HG03139 (cell line): ENCODE measurements around the gene MXD4.
"Not testable (repeated sequence)": the region's sequence is repeated elsewhere in the genome, so short reads cannot be mapped to it uniquely, and the experiment has no call there.

Experiments
- ATAC-seq: cut with Tn5 transposase; IDR thresholded peaks from one replicate; pipeline ENCODE4 v1.9.1; 2021; ENCODE audit not compliant: unreplicated experiment

Gene MXD4

DNA sequence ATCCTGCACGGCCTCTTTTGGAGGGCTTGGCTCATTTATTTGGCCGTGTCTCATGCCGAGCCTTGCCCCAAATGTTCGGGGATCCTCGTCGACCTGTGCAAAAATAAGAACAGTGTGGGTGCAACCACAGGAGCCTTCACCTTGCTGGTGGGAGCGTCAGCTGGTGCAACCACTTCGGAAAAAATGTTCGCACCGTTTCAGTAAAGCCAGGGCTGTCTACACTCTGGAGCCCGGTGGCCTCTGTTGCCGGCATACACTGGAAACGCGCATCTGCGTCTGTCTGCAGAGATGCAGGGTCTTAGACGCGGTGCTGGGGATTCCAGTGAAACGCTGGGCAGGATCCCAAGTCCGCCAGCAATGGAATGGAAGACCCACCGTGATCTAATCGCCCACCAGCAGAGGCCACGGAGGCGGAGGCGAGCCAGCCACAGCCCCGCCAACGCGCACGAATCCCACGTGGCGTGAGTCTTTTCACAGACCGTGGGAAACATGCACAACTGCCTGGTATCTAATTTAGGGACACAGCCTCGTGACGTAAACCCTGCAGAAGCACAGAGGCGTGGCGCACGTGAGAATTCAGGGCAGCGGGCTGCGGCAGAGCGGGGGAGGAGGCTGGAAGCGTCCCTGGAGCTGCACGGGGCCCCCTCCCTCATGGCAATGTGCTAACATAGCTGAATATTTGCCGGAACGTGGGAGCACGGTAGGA lies 13.8 kb upstream of the MXD4 start:
- no peak for ATAC-seq

DNA sequence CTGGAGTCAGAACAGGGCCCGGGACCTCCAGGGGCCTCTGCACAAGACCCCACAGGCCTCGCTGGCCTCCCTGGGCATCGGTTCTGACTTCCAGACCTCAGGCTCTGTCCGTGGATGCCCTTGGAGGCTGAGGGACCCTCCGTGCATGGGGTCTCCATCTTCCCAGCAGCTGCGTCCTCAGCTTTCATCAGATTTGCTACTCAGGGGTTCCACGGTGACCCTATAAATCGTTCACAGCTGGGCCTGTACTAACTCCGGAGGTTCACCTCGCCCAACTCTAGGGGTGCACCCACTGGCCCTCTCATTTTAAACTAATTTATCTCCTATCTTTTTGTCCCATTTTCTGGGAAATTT lies 13.1 kb upstream of the MXD4 start:
- ATAC-seq = not testable (repeated sequence)

DNA sequence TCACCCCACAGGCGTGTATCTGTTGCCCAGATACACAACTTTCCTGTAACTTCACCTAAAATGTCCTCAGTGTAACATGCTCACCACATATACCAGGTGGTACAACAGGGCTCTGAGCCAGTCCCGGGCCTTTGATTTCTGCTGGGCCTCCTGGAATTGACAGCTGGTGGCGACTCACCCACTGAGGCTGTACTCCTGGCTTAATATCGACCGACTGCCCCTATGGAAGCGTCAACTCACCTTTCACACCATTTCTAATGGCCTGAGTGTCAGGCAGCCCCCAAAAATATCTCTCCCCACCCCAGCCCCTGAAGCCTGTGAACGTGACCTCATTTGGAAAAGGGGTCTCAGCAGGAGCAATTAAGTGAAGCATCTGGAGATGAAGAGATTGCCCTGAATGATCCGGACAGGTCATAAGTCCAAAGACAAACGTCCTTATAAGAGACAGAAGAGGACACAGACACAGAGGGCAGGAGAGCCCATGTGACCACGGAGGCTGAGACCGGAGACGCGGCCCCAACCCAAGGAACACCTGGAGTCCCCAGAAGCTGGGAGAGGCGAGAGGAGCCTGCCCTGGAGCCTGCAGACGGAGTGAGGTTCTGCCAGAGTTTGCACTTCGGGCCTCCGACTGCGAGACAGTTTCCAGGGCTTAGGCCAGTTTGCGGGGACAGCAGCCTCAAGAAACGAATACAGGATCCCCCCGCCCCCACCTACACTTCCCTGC lies 12.6 kb upstream of the MXD4 start:
- ATAC-seq = no peak

DNA sequence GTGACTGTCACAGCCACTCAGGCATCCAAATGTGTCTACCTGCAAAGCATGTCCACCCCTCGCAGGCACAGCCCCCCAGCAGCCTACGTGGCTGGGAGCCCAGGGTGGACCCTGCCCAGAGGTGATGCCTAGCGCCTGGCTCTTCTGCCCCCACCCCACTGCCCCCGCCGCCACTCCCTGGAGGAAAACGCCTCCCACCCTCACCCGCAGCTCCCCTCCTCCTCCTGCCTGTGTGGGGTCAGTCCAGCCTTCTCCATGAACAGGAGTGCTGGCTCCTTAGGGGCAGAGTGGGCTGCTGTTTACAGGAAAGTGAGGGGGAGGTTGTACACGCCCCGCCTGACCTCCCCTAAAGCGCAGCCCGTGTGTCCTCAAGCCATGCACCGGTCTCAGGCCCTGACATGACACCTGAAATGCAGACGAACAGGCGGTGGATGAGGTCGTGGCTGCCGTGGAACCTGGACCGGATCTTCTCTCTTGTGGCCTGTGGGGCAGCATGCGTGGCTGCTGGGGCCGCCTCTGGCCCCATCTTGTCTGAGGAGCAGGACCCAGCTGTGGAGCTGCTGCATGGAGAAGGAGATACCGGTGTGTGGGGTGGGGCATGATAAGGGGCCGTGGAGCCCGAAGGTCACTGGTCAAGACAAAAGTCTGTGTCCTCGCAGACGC lies 11.9 kb upstream of the MXD4 start:
- no peak for ATAC-seq

DNA sequence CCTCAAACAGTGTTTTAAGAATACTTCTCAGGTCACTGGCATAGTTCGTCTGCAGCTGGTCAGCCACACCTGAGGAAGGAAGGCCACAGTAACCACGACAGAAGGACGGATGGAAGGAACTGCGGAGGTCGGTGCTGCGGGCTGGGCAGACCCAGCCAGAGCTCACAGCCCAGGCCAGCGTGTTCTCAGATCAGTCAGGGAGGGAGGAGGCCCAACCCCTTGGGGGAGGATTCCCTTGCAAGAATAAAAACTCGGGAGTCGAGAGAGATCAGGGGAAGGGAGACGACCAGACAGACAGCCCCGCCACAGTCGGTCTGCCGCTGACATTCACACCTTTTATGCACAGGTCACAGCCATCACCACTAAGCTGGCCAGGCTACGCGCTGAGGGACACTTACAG lies 11.3 kb upstream of the MXD4 start:
- no peak for ATAC-seq

DNA sequence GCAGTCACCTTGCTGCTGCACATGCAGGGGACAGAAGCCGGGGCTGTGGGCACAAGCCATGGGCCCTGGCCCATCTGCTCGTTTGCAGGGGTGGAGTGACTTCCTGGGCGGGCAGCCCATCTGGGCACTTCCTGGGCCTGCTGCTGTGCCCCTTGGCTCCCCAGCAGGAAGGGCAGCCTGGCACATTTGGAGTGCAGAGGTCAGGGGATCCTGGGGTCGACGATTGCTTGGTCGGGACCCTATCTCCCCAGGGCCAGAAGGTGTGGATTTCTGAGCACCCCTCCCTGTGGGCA lies 10.9 kb upstream of the MXD4 start:
- ATAC-seq = no peak

DNA sequence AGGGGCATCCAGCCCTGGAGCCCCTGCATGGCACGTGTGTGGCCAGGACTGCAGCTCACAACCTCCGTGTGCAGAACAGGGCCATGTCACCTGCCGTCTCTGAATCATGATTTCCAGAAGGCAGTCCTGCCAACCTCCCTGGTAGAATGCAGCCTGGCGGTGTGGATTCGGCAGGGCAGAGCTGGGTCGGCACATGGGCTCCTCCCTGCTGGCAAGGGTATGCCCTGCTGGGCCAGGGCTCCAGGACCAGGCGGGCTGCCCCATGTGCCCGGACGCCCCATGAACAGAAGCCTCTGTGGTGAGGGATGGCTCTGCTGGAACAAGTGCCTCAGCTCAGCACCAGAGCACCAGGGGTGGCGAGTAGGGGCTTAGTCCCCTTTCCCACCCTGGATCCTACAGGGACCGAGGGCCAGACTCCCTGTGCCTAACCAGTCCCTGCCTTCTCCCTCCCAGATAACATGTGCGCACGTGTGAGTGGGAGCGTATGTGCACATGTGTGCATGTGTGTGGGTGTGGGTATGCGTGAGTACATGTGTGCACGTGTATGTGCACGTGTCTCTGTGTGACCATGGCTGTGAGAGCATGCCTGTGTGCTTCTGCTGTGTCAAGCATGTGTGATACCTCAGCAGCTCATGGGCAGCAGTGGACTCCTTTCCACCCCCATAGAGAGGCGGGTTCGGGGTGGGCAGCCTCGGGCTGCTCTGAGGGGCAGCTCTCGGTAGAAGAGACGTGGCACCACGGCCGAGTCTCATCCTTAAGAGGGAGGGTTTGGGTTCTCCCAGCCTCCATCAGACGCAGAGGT lies 10.3 kb upstream of the MXD4 start:
- no peak for ATAC-seq

DNA sequence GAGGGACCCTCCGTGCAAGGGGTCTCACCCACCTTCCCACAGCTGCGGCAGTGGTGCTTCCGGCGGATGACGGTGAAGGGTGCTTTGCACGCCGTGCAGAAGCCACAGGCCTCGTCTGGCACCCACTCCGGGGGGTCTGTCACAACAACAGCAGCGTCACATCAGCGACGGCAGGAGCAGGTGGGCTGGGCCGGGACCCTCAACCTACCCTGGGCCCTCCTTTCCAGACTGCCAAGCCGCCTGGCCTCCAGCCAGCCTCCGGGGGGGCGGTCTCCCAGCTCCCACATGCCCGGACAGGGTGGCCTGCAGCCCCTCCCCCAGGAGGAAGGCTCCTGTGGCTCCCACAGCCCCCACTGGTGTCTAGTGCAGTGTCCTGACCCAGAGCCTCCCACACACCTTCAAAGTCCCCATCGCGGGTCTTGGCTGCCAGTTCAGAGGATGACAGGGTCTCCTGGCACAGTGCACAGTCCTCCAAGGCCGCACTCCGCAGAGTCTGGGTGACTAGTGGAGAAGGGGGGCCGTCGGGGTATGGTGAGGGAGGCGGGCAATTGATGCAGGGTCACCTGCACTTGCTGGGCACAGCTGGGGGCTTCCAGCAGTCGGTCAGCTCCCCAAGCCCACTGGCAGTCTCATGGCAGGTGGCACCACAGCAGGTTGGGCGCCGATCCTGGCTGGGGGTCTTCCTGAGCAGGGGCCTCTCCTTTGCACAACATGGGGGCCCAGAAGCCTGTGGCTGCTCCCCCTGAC lies 9.5 kb upstream of the MXD4 start:
- ATAC-seq = no peak

DNA sequence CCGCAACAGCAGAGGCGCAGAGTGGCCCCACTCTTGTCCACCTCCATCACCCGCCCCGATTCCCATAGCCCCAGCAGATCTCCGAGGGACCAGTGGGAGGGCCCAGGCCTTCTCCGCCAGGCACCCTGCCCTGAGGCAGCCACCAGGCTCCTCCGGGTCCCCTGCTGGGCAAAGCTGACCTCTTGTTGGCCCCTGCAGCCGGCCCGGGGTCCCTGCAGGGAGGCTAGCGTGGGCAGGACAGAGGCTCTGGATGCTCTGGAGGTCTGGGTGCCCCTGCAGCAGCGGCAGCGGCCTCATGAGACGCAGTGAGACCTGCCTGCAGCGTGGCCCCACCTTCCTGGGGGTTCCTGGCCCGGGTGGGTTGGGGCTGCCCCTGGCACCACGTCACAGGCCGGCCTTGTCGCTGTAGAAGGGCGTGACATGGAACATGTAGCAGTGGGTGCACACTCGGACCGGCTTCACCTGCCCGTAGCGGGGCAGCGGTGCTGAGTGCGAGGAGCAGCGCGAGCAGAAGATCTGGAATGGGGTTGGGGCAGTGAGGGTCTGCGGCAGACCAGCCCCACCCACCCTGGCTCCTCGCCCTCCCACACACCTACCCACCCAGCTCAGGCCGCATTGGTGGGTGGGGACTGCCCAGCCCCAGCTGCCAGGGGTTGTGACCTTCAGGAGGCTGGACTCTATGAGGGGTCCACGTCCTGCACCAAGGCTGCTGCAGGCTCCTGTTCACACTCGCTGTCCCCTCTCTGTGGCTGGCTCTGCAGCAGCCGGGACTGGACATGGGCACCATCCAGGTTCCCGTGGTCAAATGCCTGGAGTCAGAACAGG lies 8.6 kb upstream of the MXD4 start:
- ATAC-seq = no peak

DNA sequence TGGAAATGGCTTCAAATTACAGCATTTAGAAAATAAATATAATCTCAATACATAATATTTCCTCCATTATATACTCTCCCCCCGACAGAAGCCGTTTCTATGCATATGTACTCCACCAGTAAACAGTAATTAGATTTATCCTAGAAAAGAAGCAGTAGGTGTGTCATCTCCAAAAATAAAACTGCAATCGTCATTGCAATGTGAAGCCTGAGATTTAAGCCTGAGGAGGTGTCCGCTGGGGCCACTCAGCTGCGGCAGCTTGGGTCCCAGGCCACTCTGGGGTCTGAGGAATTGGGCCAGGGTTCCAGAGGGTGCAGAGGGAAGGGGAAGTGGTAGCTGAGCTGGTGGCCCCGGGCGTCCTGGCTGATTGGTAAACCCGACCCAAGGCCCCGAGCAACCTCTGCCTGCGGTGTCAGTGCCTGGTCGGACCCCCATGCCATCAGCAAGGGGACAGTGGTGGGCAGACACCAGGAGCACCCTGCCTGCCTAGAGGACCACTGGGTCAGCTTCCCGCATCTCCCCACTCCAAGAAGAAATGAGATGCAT lies 7.8 kb upstream of the MXD4 start:
- ATAC-seq = no peak

DNA sequence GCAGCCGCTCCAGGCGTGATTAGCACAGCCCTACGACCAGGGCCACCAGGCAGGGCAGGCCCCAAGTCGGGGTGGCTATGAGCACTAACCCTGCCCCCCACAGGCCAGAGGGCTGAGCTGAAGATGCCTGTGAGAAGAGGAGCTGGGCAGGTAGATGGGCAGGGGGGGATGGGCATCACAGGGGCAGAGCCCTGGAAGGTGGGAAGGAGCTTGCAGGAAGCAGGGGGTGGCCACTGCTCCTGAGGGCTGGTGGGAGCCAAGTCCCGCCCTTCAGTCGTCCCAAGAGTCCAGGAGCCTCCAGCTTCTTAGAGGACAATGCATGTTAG lies 7.3 kb upstream of the MXD4 start:
- no peak for ATAC-seq

DNA sequence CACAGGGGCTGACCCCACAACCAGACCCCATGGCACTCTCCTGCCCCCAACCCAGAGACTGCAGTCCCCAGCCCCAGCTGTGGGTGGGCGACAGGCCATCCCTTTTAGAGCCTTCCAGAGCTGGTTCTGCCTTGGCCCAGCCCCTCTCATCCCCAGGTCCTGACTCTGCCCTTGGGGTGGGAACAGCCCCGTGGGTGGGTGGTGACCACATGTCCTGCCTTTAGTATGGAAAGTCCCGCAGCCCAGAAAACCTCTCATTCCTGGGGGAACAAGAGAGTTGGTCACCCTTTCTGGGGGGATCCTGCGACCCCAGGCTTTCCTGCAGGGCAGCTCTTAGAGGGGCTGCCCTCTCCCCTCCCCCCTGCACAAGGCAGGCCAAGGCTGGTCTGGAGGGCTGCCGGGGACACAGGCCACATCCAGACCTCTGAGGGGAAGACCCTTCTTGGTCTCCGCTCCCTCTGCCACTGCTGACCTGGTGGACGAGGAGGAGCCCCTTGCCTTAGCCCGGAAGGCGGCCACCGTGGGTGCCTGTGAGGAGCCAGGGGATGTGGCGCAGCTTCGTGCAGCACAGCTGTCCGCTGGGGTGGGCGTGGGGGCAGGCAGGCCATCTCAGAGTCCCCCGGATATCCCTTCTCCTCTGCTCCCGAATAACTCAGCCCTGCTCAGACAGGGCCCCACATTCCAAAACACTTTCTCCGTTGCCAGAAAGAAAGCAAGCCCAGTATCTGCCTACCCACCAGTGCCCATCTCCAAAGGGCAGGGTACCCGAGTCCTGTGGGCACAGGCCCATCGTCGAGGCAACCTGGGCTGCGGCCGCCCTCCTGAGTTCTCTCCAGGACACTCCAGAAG lies 6.7 kb upstream of the MXD4 start:
- ATAC-seq = no peak

DNA sequence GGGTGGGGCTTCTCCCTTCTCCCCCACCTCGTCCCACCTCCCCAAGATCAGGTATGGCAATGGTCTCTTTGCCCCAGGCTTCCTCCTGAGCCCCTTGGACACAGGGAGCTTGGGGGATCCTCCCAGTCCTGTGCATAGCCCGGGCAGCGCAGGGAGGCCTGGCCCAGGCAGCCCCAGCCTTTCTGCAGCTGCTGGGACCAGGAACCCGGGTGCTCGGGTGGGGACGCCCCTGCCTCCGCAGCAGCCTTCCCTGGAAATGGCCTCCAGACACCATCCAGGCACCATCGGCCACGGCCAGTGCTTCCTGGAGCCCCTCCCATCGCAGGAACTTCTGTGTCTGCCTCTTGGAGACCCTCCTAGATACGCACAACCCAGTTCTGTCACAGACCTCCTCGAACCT lies 5.9 kb upstream of the MXD4 start:
- no peak for ATAC-seq

DNA sequence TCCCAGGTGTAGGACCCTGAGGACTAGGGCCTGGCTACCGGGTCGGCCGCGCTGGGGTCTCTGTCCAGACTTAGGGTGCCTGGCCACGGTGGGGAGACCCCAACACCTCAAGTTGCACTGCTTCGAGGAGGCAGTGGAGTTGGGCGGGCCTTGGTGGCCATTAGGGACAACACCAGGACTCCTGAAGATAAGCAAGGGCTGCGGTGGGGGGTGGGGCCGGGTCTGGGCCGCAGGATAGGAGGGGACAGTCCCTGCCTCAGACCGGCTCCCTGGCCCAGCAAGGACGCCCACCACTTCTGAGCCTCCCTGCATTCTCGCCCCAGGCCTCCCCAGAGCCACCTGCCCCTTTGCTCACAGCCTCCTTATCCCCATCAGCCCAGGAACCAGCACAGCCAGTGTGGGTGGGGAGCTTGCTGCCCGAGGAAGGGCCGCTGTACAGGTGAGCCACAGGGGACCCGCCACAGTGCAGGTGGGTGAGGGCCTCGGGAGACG lies 5.5 kb upstream of the MXD4 start:
- no peak for ATAC-seq

DNA sequence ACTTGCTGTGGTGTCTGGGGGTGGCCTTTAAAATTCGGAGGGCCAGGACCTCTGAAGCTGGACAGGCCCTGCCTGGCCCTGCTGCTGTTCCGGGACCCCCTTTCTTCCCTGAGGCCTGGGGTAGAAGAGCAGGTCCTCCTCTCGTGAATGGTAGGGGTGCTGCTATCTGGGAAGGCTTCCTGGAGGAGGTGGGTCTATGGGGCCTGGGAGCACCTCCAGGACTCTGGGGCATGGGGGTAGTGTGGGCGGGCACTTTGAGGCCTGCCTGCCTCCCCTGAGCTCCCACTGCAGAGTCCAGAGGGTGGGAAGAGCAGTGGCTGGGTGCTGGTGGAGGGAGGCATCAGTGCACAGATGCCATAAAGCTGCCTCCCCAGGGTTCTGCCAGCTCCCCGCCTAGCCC lies 4.9 kb upstream of the MXD4 start:
- no peak for ATAC-seq

DNA sequence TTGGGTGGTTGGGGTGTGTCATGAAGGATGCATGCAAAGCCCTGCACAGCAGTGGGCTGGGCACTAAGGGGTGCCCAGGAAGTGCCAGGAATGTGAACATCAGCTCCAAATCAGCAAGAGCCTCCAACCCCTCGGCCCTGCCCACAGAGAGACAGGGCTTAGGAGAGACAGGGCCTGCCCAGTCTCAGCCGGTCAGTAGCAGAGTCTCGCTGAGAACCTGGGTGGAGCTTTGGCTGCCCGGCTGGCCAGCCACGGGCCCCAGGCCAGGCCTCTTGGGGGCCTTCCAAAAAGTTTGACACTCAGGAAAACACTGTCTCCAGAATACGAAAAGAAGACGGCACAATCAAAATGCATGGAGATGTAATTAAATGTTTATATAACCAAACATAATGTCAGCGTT lies 4.3 kb upstream of the MXD4 start:
- ATAC-seq = no peak

DNA sequence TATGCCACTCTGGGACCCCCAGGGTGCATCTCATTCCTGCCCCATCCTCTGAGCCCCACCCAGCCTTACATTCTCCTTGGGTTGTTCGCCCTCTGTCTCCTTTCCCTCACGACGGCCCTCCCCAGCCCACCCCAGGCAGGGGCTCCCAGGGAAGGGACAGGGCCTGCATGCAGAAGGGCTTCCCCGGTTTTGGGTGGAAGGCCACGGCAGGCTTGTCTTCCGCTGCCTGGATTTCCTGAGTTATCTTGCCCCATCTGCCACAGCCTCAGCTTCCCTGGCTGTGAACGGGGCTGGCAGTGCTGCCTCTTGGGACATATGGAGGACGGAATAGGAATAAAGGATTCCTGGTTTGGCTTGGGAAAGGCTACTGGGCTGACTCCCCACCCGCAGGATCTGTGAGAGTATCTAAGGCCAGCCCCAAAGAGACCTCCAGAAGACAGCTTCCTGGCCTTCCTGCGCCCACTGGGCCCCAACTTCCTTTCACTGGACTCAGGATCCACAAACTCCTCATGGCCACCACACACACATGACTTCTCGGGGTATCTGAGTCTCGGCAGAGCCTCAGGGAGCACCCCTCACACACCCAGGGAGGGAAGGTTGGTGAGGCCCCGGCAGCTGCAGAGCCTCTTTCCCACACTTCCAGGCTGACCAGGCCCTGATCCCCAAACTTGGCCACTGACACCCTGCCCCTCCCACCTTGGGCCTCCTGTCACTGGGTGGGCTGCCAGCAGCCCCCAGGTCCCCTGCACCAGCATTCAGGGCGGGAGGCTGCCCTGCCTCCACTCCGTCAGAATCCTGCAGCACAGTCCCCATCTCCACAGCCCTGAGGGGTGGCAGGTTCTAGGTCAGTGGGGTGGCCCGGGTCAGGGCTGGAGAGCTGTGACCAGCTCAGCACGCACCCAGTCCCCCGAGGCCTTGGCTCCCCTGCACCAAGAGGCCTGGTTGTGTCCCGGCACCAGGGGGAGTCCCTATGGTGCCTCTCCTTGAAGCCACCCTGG lies 3.5 kb upstream of the MXD4 start:
- no peak for ATAC-seq
